ENCODE measurements around the gene CCR3. TPM values are rescaled to one million over a fixed set of nuclear protein-coding genes. Genes with fewer than 3 reads are reported as not detected.

CCR3 gene
- total RNA-seq, 1 donor from 2014 or later: not detected

DNA sequence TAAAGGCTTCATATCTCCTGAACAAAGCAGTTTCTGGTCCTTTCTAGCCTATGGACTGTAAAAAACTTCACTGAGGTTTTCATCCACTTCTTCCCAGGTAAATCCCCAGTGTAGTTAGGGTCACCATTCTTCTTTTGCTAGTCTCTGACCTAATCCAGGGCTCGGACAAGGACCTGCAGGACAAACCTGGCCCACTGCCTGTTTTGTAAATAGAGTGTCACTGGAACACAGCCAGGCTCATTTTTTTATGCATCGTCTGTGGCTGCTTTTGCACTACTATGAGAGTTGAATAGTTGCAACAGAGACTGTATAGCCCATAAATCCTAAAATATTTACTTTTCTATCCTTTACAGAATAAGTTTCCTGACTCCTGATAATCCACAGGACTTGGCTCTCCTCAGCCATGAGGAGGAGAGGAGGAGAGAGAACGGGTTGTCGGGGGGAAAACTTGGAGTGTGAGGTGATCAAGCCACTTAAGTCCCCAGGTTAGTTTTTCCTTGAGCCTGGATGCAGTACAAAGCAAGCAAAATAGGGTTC, 29.0 kb downstream of the CCR3 start:
- no peak for DNase-seq (ENCODE audit: low read depth)

DNA sequence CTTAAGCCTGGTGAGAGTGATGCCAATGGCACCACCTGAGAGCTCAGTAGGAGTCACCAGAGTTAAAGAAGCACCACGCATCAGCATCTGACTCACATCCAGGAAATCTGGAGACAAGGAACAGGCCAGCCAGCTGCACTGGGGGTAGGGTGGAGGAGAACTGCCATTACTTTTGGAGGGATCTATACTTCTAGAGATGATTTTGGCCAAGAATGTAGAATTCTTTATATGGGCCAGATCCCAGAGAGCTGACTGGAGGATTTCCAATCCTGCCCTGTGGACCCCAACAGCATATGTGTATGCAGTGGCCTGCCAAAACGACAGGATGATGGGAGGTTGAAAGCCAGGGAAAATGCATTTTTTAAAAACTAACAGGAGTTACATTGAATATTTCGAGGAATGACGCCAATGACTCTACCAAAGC, 29.8 kb downstream of the CCR3 start:
- DNase-seq (ENCODE audit: low read depth): no peak

DNA sequence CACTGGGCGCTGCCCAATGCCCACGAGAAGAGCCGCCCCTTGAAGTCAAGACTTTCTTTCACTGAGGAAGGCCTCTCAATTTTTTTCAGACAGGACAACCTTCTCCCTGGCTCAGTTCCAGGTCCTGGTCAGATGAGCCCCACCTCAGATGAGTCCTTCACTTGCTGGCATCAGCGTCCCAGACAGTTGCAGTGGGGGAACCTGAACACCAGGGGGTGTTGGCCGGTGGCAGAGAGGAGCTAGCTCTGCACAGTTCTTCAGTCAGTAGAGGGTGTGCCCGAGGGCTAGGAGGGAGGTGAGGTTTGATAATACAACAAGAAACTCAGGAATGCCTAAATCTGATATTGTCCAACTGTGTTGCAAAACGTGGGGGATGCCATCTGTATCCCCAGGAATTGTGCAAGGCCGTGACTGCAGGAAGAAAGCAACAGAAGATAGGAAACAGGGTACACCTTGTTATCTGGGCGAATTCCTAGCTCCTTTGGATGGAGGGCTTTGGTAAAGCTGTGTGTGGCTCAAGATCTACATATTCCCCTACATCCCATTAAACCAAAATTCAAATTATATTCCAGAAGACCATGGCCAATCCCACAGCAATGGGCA, 34.3 kb downstream of the CCR3 start:
- DNase-seq (ENCODE audit: low read depth): peak; percentile 29

DNA sequence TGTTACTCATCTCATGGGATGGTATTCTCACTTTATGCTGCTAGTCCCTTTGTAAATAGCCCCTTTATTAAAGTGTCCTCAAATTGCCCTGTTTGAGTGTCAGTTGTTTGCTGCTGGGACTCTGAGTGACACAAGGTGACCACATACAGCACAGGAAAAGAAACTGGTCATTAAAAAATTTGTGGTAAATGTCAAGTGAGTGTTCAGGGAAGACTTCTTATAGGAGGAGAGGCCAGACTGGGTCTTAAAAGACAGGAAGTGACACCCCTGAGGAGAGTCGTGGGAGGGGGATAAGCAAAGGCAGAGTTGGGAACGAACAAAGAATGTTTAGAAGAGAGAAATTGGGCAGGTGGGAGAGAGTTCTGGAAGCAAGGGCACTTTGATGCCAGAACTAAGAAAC, 35.2 kb downstream of the CCR3 start:
- DNase-seq (ENCODE audit: low read depth): no peak

DNA sequence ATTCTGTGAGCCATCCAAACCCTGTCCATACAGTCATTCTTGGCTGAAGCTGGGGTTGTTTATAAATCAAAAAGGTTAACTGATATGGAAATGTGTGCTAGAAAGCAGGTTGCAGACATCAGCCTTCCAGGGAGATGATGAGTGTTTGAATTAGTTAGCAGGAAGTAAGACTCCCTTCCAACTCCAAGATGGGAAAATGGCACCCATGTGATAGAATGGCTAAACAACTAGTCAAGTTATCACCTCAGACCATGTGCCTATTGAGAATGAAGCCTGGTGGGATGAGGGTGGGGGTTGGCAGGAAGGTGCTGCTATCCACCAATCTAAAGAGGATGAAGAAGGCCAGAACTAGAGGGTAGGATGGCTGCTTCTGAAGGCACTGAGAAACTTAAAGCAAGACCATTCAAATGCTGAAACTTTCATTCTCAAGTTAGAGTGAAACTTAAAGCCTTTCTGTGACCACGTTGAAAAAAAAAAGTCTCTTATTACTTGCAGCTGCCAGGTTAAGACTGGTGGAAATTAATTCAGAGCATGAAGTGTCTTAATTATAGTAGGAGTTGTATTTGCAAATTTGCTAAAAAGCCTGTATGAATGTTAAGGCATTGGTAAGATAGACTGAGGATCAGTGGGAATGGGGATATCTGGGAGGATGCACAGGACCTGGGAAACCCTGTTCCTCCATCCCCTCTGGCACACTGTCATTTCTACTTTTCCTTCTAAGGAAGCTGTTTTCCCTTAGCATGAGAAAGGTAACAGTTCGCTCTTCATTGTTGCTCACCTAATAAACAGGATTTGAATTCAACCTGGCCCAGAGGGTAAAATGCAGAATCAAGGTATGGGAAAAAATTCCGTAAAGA, 36.8 kb downstream of the CCR3 start:
- no peak for DNase-seq (ENCODE audit: low read depth)

DNA sequence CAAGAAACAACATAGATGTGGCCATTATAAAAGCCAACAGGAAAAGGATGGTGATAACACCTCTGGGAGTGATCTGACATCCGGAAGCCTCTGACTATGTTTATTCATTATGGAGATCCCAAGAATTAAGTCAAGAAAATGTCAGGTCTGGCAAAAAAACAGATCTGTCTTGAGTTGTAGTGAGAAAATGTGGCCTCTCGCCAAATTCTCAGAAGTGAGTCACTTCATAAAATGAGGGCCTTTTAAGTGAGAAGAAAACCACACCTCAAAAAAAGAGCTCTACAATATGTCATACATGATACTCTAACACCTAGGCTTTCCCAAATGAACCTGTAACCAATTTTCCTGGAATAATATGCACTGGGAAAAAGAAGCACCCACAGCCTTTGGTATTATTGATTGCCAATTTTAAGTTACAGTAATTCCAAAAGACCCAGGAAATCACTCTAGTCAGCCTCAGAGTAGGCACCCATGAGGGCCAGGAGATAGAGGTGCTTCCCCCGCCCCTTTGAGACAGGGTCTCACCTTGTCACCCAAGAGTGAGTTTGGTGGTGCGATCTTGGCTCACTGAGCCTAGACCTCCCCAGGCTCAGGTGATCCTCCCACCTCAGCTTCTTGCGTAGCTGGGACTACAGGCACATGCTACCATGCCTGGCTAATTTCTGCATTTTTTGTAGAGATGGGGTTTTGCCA, 38.0 kb downstream of the CCR3 start:
- DNase-seq (ENCODE audit: low read depth): peak; percentile 38

DNA sequence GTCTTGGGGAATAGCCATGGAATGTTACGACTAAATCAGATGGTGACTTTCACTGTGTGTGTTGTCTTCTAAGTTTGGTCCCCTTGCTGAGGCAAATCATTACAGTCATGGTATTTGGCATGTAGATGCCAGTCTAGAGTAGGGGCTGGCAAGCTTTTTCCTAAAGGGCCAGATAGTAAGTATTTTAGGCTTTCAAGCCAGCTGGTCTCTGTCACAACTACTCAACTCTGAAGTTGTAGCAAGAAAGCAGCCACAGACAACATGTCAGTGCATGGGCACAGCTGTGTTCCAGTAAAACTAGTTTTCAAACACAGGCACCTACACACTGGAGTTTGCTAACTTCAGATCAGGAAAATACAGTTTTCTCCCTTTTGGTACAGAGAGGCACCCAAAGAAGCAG, 39.3 kb downstream of the CCR3 start:
- DNase-seq (ENCODE audit: low read depth): no peak

DNA sequence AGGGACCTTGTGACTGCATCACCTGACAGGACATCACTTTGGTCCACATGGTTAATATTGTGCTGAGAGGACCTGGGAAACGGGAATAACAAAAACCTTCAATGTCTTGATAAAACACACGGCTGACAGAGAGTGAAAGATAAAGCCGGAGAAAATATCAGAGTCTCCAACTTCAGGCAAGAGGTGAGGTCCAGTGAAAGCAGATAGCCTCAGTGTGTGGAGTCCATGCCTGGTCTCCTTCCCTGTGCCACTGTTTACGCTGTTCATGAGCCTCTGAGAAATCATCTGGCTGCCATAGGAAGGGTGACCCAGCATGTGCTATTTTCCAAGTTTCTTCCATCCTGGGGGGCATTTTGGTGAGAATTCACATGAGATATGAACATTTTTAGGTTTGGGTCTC, 39.8 kb downstream of the CCR3 start:
- DNase-seq (ENCODE audit: low read depth): no peak

DNA sequence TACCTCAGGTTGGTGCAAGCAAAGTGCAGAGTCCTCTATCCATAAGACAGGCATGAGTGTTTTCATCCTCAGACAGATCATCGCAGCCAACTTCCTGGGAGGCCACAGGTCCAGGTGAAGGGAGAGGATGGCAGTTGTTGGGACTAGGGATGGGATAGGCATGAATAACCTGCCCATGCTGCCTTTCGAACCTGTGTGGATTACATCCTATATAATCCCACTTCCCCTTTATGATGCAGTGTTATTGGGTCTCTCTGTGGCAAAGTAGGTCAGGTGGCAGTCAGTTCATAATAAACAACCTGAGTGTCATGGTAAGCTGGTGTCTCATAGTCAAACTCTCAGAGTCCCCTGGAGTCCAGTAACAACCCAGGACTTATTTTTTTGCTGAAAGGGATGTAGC, 40.4 kb downstream of the CCR3 start:
- no peak for DNase-seq (ENCODE audit: low read depth)

DNA sequence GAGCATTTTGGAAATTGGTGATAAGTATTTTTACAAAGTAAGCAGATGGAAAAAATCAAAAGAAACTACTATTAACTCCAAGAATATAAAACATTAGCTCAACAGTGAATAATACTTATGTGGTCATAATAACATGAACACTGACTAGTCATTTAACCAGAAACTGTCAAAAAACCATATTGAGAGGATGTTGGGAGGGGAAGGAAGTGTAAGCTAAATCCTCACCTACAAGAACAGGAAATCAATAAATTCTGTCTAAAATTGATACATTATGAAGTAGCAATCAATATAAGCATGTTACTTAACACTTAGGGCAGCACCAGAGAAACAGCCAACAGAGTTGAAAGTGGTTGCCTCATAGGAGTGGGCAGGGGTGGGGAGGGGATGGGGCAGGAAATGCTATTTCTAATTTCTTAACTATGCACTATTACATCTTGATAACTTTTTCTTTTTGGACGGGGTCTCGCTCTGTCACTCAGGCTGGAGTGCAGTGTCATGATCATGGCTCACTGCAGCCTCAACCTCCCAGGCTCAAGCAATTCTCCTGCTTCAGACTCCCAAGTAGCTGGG, 41.7 kb downstream of the CCR3 start:
- no peak for DNase-seq (ENCODE audit: low read depth)

DNA sequence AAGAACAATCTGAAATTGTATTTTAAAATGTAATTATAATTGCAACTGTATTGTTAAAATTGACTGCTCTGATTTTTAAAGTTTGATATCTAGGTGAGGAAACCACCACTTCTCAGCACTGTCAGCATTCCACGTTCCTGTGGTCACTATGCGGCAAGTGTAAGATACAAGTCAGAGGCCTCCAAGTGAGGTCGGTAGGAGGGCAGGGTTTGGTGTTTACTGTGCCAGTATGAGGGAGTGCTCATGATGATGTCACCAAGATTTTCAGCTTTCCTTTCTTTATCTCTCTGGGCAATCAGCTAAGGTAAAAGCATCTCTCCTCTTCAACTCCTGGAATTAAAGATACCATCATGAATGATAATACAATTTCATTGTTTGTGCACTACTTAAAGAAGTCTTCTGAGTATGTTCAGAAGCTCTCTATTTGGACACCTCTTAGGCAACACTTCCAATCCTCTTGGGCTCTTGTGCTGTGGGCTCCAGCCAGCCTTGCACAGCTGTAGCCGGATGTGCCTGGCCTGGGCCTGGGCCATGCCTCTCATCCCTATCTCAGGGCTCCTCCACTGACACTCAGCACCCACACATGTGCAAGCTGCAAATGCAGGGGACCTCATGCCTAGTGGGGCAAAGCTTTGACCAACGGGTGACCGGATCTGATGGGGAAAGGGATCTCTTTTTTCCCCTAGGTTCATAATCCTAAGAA, 42.9 kb downstream of the CCR3 start:
- DNase-seq (ENCODE audit: low read depth): no peak

DNA sequence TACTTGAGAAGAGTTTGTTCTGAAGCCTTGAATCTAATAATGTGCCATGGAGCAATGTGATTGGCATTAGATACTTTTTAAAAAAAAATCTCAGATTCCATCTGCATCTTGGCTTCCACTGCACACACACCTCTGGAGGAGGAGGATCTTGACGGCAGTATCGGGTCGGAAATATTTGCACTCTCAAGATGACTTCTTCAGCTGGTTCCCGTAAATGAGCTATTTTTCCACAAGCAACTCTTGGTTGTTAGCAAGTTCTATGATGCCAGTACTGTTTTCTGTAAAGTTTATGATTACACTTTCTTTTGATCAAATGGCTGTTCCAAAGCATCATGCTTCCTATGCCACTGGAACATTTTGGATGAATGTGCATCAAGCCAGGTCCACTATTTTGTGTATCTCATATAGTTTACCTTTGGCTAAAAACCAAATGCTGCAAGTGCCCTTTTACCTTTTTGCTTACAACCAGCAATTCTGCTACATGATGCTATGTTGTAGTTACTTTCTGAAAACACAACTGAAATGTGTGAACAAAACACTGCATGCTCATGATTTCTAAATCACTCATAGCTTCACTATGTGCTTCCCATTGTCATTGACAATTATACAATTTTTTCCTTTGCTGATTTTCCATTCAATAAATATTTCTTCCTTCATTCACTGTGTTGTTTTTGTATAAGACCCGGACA, 43.8 kb downstream of the CCR3 start:
- no peak for DNase-seq (ENCODE audit: low read depth)

DNA sequence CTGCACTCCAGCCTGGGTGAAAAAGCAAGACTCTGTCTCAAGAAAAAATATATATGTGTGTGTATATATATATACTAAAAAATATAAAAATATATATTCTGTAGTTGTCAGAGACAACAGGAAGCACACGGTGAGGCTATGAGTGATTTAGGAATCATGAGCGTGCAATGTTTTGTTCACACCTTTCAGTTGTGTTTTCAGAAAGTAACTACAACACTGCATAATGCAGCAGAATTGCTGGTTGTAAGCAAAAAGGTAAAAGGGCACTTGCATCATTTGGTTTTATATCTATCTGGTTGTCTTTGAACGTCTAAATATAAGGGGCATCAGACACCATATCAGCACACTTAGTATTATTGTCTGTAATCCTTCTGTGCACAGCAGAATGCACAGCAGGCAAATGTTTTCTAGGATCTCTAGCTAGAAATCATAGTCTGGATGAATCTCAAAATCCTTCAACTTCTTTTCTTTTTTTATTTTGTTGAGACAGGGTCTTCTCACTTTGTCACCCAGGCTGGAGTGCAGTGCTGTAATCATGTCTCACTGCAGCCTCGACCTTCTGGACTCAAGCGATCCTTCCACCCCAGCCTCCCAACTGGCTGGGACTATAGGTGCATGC, 44.8 kb downstream of the CCR3 start:
- no peak for DNase-seq (ENCODE audit: low read depth)

DNA sequence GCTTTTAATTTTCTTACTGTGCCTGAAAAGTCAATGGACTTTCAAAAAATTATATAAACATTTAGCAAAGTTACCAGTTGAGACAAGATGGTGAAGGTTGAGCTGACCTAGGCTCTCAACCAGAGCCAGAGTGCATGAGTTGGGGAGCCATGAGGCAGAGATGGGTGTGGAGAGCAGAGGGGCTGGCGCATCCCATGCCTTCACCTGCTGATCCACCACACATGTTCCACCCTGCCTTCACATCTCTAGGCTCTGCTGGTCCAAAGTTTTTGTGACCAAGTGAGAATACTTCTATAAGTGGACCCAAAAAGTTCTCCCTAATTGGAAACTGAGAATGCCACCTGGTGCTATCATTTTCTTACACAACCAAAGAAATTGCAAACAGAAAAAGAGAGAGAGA, 47.3 kb downstream of the CCR3 start:
- no peak for DNase-seq (ENCODE audit: low read depth)

DNA sequence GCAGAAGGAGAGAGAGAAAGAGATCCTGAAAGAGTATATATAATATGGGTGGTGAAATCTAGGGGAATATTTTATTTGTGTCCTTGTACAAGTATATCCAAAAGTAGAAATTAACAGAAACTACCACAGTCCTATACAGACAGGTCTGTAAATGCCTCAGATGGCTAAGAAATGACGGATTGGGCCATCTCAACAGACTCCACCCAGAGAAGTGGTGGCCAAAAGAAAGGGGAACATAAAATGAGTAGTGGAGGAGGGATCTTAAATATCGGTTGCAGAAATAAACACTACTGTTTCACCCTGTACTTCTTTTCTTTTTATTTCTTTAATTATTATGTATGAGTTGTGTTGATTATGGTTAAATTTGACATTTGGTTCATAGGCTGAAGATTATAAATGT, 47.7 kb downstream of the CCR3 start:
- no peak for DNase-seq (ENCODE audit: low read depth)

DNA sequence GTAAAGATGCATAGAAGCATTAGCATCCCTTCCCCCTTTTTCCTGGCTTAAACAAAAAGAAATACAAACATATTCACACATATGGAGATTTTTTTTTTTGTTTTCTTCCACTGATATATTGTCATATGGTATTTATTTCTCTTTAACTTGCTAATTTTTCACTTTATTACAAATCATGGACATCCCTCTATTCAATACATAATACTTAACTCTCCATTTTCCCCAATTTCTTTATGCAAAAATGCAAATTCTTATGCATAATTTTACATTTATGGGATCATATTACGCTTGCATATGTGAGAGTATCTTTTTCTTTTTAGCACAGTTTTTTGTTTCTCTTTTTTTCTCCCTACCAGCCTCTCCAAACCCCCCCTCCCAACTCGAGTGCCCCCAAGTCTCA, 48.8 kb downstream of the CCR3 start:
- no peak for DNase-seq (ENCODE audit: low read depth)

DNA sequence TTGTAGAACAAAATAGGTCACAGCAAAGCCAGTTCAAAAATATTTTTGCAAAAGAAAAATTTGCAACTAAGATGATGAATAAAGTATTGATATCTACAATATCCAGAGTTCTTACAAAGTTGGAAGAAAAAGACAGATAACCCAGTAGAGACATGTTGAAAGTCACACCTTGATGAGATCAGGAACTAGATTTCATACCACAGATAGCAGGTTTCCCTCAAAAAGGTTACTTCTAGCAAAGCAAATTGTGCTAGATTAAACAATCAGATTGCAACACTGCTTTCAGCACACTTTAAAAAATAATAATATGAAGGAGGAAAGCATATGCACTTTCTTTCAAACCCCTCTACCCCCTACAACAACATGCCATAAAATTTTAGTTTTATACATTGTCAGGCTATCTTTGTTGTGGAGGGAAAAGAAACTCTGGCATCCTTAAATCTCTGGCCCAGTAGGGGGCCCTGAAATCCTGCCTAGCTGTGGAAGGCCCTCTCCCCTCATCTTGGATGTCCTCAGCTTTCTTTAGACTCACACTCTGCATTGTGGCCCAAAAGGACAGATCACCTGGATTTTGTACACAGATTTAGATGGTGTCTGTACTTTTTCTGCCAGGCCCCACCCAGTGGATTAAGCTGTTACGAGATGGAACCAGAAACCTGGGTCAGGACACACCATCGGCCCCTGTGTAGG, 50.9 kb downstream of the CCR3 start:
- no peak for DNase-seq (ENCODE audit: low read depth)

DNA sequence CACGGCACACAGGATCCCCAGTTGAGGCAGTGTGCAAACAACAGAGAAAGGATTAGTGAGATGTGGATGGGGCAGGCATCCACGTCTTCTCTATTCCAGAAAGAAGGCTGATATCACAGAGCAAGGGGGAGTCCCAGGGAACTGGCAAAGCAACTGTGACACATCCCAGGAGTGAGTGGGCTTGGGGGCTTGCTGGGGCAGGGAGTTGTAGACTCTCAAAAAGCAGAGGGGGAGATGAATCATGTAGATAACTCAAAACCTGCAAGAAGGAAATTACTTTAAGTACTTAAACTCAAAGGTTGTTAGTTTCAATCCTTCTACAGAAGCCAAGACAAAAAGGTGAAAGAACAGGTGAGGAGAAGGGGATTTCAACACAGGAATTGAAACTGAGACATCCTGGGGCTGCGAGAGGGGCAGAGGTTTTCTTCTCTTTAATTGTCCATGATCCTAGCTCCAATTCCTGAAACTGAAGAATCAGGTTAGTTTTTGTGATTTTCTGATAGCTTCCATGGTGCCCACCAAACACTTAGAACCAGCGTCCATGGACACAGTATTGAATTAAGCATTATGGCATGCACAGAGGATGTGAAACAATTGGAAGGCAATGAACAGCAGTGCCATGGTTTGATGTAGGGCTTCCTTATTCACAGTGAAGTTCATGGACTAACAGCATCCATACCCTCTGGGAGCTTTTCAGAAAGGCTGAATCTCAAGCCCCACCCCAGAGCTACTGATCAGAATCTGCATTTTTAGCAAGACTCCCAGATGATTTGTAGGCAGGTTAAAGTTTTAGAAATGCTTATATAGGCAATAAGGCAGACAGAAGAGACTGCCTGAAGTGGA, 52.0 kb downstream of the CCR3 start:
- no peak for DNase-seq (ENCODE audit: low read depth)

DNA sequence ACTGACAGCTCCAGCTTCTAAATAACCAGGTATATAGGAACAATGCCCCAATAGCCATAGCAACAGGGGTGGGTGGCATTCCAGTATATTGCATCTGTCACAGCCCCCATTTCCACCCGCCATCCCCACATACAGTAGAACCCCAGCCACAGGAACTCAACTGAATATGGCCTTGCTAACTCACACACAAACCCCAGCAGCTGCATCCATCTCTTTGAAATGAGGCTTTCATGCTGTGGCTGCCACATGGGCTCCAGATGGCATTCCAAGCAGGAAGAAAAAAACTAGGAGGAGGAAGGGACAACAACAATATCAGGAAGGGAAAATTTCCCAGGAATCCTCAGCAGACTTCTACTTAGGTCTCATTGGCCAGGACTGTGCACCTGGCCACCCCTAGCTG, 54.6 kb downstream of the CCR3 start:
- peak; percentile 80 for DNase-seq (ENCODE audit: low read depth)
